HPDE6-E6E7 (cell line): ENCODE data around the gene PRRX2.
"Not testable (repeated sequence)": the region's sequence is repeated elsewhere in the genome, so short reads cannot be mapped to it uniquely, and the experiment has no call there.

Source experiments
- DNase-seq: peaks from one replicate; pipeline ENCODE4 v3.0.0; 2011; ENCODE audit warnings: missing footprints; ENCODE audit errors: extremely low spot score

Gene PRRX2

DNA sequence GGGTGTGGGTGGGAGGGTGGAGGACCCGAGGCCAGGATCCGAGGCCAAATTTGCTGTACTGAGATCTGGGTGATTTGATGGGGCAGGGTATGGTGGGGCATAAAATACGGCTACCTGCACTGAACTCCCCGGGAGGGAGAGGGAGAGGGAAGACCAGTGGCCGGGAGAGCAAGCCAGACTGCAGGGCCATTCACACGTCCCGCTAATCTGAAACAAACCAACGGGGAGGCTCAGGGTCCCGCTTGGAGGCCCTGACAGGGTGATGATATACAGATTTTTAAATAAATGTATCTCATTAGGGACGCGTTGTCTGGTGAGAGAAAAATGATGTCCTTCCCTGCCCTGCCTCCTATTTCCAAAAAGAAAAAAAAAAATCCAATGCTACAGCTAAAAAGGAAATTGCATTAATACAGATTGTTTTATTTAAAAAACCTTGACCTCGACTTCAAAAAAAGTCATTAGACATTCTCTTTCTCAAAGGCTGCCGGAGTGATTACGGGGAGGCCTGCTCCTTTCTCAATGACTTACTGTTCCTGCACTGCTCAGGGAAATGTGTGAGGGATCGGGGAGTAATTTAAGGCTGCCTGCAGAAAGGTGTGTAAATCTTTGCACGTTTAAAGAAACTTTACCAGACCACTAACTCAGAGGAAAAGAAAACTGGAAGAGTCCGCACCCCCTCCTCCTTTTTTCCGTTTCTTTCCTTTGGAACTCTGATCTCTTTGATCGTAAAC lies 11.5 kb upstream of the PRRX2 start:
- DNase-seq, result no peak

GRCh38 chr9:129654554-129655040 lies 10.8 kb upstream of the PRRX2 start:
- DNase-seq, result no peak

- no peak for DNase-seq
Observed at GRCh38 chr9:129655154-129655553, 10.3 kb upstream of the PRRX2 start.

DNA sequence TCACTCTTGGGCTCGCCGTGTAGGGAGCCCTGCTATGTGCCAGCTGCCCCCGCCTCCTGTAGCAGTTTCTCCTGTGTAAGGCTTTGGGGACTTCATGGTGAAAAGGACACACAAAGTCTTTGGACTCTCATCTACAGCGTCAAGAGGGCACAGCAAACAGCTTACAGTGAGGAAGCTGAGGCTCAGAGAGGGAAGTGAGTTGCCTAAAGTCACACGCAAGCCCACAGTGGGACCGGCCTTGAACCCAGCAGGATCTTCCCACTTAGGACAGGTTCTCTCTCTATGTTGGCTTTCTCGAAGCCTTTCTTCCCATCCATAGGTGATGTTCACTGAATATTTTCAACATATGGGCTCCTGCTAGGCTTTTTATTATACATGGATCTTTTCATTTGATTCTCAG lies 9.8 kb upstream of the PRRX2 start:
- DNase-seq, result no peak

GRCh38 chr9:129656795-129657390 lies 8.6 kb upstream of the PRRX2 start:
- DNase-seq, result peak; percentile 69

GRCh38 chr9:129661029-129661428 lies 4.4 kb upstream of the PRRX2 start:
- no peak for DNase-seq

GRCh38 chr9:129662239-129662638 lies 3.2 kb upstream of the PRRX2 start:
- DNase-seq, result not testable (repeated sequence)

GRCh38 chr9:129664746-129665388 lies 580 bp upstream of the PRRX2 start:
- DNase-seq, result no peak

DNA sequence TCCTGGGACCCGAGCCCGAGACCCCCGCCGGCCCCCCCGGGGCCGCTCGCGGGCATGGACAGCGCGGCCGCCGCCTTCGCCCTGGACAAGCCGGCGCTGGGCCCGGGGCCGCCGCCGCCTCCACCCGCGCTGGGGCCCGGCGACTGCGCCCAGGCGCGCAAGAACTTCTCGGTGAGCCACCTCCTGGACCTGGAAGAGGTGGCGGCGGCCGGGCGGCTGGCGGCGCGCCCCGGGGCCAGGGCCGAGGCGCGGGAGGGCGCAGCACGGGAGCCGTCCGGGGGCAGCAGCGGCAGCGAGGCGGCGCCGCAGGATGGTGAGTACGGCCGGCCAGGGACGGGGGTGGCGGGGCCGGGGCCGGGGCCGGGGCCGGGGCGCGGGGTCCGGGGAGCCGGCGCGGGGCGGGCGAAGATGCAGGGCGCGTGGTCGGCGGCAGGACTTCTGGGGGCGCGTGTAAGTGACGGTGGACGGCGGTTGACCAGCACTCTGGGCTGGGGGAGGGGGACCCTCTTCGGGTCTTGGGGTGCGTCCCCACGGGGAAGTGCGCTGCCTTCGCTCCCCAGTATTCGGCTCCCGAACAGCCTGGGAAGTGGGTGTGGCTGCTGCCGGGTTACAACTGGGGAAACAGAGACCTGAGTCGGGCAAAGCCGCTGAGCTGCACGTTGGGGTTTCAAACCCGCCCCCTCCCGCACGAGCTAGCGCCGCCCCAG lies 520 bp downstream of the PRRX2 start:
- no peak for DNase-seq

GRCh38 chr9:129666575-129666974 lies 1.1 kb downstream of the PRRX2 start:
- DNase-seq, result no peak

DNA sequence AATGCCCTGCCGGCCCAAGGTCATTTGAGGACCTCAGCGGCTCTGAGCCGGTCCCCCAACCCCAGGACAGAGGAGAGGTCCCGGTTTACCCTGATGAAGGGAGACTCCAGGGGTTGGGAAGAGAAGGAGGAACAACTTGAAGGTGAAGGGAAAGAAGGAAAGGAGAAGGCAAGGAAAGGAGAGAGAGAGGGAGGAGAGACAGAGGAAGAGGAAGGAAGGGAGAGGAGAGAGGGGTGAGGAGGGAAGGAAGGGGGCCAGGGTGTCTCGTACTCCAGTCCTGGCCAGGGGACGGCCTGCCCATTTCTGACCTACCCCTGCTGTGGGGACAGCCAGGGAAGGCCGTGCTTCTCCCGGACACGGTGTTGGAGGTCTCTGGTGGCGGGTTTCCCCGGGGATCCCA lies 1.9 kb downstream of the PRRX2 start:
- no peak for DNase-seq

DNA sequence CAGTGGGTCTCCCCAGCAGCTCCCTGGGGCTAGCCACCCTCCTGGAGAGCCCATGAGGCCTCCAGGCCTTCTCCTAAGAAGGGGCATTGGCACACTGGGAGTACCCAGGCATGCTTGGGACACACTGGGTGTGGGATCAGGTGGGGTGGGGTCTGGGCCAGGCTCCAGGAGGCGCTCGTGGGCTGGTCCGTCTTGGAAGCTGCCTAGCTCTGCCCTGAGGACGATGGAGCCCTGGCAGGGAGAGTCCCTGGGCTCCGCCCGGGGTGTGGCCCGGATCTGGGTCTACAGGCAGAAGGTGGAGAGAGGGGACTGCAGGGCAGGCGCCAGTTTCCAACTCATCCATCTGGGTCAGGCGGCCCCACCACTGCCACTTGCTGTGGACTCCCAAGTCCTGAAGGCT lies 2.4 kb downstream of the PRRX2 start:
- no peak for DNase-seq

GRCh38 chr9:129669141-129669718 lies 3.8 kb downstream of the PRRX2 start:
- no peak for DNase-seq

- DNase-seq, result no peak
Observed at GRCh38 chr9:129669946-129670345, 4.5 kb downstream of the PRRX2 start.

- DNase-seq, result no peak
Observed at GRCh38 chr9:129671065-129671464, 5.6 kb downstream of the PRRX2 start.

DNA sequence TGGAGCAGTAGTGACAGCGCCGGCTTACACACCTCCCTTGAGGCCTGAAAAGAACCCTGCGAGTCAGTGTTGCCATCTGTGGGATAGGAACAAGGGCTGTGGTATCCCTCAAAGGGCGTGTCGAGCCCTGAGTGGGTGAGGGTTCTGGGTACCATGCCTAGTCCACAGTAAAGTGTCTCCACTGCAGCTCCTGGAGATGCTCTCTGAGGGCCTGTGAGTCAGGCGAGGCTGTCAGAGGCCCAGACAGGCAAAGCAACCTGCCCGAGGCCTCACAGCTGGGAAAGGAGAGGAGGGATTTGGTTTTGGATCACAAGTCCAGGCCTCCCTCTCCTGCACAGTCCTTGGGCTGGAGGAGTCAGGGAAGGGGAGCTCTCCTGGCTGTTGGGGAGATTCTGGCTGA lies 6.1 kb downstream of the PRRX2 start:
- no peak for DNase-seq

DNA sequence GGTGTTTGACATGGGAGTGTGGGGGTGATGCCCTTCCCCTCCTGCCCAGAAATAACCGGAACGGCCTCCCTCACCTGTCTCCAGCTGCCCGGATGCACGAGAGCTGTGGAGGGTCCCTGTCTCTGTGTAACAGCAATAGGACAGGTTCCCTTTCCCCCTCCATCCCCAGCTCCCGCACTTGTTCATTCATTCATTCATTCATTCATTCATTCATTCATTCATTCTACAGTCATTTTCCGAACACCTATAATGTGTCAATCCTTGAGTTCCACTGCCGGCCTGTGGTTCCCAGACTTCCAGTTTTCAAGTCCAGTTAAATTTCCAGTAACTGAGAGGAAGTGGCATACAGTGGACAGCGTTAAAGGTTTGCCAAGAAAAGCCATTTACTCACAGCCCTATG lies 7.3 kb downstream of the PRRX2 start:
- DNase-seq, result no peak

DNA sequence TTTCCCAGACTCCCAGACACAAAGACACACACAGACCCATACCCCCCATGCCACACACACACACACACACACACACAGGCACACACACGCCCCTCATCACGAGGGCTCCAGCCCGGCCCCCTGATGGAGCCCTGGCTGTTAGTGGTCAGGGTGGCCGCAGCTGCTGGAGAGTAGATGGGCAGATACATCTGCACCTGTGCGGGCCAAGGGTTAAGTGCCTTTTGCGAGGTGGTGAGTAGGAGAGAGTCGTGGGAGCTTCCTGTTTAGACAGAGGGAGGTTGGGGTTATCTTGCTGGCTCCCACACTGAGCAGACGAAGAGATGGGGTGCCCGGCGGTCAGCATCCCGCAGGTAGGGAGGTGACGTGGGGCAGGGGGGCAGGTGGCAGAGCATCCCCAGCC lies 8.2 kb downstream of the PRRX2 start:
- DNase-seq, result no peak

DNA sequence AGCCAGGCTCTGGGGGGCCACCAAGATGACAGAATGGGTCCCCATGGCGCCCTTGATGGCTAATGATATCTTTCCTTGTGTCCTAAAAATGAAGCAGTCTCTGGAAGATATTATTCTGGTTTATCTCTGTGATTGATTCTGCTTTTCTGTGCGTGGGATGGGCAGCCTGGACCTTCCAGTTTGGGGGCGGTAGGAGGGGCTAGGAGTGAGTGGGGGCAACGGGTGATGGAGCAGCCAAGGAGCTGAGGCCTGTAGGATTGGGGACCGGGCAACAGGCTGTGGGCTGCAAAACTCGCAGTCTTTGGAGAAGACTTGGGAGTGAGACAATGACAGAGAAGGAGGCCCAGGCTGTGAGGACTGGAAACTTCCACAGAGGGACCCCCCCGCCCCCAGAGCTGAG lies 8.8 kb downstream of the PRRX2 start:
- DNase-seq, result no peak

DNA sequence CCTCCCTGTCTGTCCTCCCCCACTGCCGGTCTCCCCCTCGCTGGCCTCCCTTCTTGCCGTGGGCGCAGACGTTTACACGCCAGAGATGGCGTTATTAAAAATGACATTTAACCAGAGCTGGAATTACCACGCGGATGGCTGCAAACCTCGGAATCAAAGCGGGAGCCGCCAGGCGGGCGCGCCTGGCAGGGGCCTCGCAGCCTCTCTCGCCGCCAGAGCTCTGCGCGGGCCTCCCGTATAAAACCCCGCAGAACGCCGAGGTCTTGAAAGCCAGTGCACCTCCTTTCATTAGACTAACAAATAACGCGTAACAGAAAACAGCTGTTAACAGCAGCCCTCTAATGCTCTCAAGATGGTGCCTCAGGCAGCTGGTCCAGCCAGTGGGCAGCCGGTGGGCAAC lies 10.2 kb downstream of the PRRX2 start:
- no peak for DNase-seq

- DNase-seq, result no peak
Observed at GRCh38 chr9:129676287-129676686, 10.8 kb downstream of the PRRX2 start.

- DNase-seq, result no peak
Observed at GRCh38 chr9:129676975-129677374, 11.5 kb downstream of the PRRX2 start.
